ENCODE results near the gene PSMA6. TPM values are rescaled to one million over a fixed set of nuclear protein-coding genes. Genes with fewer than 3 reads are reported as not detected.

The PSMA6 gene
- total and polyA plus RNA-seq, 4 donors, result 87.5 to 151 (median 98.8) TPM

DNA sequence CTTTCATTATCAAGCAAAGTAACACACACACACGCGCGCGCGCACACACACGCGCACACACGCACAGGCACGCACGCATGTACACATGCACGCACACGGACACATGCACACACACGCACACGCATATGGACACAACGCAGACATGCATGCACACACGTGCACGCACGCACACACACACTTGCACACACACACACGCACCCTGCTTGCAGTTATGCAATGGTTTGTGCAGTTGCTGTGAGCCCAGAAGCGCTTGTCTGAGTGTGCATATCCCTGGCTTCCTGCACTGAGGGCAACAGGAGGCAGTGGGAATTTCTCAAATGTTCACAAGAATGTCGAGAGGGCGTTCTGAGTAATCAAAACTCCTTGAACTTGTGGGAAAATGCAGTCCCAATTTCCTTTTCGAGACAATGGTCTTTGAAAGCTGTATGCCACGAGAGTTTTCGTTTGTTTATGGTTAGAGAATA is 70.8 kb downstream of the PSMA6 start:
- WGBS, result 84% methylated on average over 25 of the region's 25 CpGs
- Histone ChIP-seq H3K4me3 (ENCODE audit: low read depth in 1 of 3, low read length in 3 of 3) (no peak overlapping the region), H3K27me3 (ENCODE audit: control insufficient read depth in 4 of 4, insufficient read depth in 4 of 4, low read length in 3 of 4) (no peaks in the 10 kb centered on the region), H3K9ac (ENCODE audit: low read depth in 1 of 2, low read length in 2 of 2) (no peak overlapping the region), H3K9me3 (ENCODE audit: control insufficient read depth in 4 of 4, low read length in 3 of 4) (no peaks in the 10 kb centered on the region), H3K27ac (ENCODE audit: low read depth in 1 of 2, low read length in 2 of 2) (peak overlapping the region; percentile 10 to 72), H3K36me3 (ENCODE audit: control insufficient read depth in 4 of 4, insufficient read depth in 3 of 4, low read depth in 1 of 4, low read length in 3 of 4) (no peaks in the 10 kb centered on the region), H3K4me1 (ENCODE audit: control insufficient read depth in 4 of 4, insufficient read depth in 4 of 4, low read length in 3 of 4) (peaks cover 3 to 10% (median 6%) of the 10 kb centered on the region in 4 donors)
- DNase-seq (ENCODE audit: low spot score), result no peak
- TF ChIP-seq JUND (IDR thresholded peaks at IDR 0.05) (no peak), TAF1 (conservative IDR thresholded peaks at IDR 0.05) (no peak), YY1 (IDR thresholded peaks at IDR 0.05) (no peak), FOXA2 (IDR thresholded peaks at IDR 0.05) (no peak), RAD21 (IDR thresholded peaks at IDR 0.05) (no peak), RXRA (IDR thresholded peaks at IDR 0.05) (peak in 1 of 2 donors; percentile 5), GABPA (IDR thresholded peaks at IDR 0.05 in 1 of 2, conservative IDR thresholded peaks at IDR 0.05 in 1 of 2) (no peak), FOXA1 (IDR thresholded peaks at IDR 0.05) (no peak), HNF4G (IDR thresholded peaks at IDR 0.05) (no peak), SP1 (IDR thresholded peaks at IDR 0.05) (peak; percentile 11), NR2F2 (IDR thresholded peaks at IDR 0.05) (peak; percentile 57), EGR1 (IDR thresholded peaks at IDR 0.05; ENCODE audit: low read depth in 2 of 2) (no peak)
- TF ChIP-seq, protein P1, sequence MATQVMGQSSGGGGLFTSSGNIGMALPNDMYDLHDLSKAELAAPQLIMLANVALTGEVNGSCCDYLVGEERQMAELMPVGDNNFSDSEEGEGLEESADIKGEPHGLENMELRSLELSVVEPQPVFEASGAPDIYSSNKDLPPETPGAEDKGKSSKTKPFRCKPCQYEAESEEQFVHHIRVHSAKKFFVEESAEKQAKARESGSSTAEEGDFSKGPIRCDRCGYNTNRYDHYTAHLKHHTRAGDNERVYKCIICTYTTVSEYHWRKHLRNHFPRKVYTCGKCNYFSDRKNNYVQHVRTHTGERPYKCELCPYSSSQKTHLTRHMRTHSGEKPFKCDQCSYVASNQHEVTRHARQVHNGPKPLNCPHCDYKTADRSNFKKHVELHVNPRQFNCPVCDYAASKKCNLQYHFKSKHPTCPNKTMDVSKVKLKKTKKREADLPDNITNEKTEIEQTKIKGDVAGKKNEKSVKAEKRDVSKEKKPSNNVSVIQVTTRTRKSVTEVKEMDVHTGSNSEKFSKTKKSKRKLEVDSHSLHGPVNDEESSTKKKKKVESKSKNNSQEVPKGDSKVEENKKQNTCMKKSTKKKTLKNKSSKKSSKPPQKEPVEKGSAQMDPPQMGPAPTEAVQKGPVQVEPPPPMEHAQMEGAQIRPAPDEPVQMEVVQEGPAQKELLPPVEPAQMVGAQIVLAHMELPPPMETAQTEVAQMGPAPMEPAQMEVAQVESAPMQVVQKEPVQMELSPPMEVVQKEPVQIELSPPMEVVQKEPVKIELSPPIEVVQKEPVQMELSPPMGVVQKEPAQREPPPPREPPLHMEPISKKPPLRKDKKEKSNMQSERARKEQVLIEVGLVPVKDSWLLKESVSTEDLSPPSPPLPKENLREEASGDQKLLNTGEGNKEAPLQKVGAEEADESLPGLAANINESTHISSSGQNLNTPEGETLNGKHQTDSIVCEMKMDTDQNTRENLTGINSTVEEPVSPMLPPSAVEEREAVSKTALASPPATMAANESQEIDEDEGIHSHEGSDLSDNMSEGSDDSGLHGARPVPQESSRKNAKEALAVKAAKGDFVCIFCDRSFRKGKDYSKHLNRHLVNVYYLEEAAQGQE (IDR thresholded peaks at IDR 0.05), result peak; percentile 29
- TF ChIP-seq, protein P2, sequence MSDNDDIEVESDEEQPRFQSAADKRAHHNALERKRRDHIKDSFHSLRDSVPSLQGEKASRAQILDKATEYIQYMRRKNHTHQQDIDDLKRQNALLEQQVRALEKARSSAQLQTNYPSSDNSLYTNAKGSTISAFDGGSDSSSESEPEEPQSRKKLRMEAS (IDR thresholded peaks at IDR 0.05), result no peak
- TF ChIP-seq, protein P3, sequence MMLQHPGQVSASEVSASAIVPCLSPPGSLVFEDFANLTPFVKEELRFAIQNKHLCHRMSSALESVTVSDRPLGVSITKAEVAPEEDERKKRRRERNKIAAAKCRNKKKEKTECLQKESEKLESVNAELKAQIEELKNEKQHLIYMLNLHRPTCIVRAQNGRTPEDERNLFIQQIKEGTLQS (IDR thresholded peaks at IDR 0.05), result no peak
- TF ChIP-seq, protein P4, sequence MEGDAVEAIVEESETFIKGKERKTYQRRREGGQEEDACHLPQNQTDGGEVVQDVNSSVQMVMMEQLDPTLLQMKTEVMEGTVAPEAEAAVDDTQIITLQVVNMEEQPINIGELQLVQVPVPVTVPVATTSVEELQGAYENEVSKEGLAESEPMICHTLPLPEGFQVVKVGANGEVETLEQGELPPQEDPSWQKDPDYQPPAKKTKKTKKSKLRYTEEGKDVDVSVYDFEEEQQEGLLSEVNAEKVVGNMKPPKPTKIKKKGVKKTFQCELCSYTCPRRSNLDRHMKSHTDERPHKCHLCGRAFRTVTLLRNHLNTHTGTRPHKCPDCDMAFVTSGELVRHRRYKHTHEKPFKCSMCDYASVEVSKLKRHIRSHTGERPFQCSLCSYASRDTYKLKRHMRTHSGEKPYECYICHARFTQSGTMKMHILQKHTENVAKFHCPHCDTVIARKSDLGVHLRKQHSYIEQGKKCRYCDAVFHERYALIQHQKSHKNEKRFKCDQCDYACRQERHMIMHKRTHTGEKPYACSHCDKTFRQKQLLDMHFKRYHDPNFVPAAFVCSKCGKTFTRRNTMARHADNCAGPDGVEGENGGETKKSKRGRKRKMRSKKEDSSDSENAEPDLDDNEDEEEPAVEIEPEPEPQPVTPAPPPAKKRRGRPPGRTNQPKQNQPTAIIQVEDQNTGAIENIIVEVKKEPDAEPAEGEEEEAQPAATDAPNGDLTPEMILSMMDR (IDR thresholded peaks at IDR 0.05; ENCODE audit: low read depth, low read length, missing input control), result no peak

DNA sequence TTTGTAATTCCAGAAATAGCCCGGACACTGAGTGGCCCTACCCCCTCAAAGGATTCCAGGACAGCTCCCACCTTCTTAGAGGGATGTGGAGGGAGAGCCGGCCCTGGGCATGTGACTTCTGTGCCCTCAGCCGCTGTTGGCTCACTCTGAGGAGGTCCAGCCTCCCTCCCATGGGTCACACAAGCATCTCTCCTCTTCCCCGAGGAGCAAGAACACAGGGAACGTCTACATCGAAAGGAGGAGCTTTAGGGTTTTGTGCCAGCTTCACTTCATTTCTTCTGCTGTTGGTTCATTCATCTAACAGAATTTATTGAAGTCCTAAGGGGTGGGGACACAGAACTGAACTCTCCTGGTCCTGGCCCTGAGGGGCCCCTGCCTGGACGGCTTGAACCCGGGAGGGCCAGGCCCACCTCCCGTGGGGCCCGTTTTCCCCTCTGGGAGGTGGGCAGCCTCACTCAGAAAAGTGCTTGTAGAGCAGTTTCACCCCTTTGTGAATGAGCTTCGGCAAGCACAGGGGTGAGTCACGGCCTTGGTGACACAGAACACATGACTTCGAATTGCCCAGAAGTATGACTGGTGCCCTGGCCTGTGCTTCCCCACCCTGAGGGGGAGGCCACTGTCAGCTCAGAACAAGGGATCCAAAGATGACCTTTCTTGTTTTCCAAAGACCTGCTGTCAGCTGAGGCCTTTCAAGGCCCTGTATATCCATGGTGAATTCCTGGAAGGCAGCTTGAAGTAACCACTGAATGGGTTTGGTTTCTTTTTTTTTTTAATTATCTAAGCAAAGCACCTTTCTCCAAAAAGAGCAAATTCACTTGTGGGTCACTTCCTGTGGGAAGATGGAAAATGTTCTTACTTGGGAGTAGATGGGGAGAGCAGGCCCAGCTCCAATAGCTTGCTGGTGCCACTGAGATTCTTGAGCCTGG is 73.2 kb downstream of the PSMA6 start:
- DNase-seq (ENCODE audit: low spot score), result no peak
- no peaks in the 10 kb centered on the region for H3K36me3 ChIP-seq (ENCODE audit: control insufficient read depth in 4 of 4, insufficient read depth in 3 of 4, low read depth in 1 of 4, low read length in 3 of 4)
- H3K27me3 ChIP-seq (ENCODE audit: control insufficient read depth in 4 of 4, insufficient read depth in 4 of 4, low read length in 3 of 4), result no peaks in the 10 kb centered on the region
- H3K4me1 ChIP-seq (ENCODE audit: control insufficient read depth in 4 of 4, insufficient read depth in 4 of 4, low read length in 3 of 4), result peaks cover 3 to 10% (median 6%) of the 10 kb centered on the region in 4 donors
- no peak overlapping the region for H3K4me3 ChIP-seq (ENCODE audit: low read depth in 1 of 3, low read length in 3 of 3)
- H3K9me3 ChIP-seq (ENCODE audit: control insufficient read depth in 4 of 4, low read length in 3 of 4), result no peaks in the 10 kb centered on the region
- H3K27ac ChIP-seq (ENCODE audit: low read depth in 1 of 2, low read length in 2 of 2), result peak overlapping the region; percentile 58 to 62
- WGBS, result 74% methylated on average over 13 of the region's 13 CpGs
- no peak overlapping the region for H3K9ac ChIP-seq (ENCODE audit: low read depth in 1 of 2, low read length in 2 of 2)
- no peak for TF ChIP-seq FOXA2 (IDR thresholded peaks at IDR 0.05)
- TF ChIP-seq EGR1 (IDR thresholded peaks at IDR 0.05; ENCODE audit: low read depth in 2 of 2), result no peak
- no peak for TF ChIP-seq FOXA1 (IDR thresholded peaks at IDR 0.05)
- TF ChIP-seq, protein P2 (IDR thresholded peaks at IDR 0.05), result no peak
- no peak for TF ChIP-seq TAF1 (conservative IDR thresholded peaks at IDR 0.05)
- no peak for TF ChIP-seq RXRA (IDR thresholded peaks at IDR 0.05)
- no peak for TF ChIP-seq GABPA (IDR thresholded peaks at IDR 0.05 in 1 of 2, conservative IDR thresholded peaks at IDR 0.05 in 1 of 2)
- TF ChIP-seq, protein P3 (IDR thresholded peaks at IDR 0.05), result no peak
- TF ChIP-seq HNF4A (conservative IDR thresholded peaks at IDR 0.05), result no peak
- TF ChIP-seq, protein P4 (IDR thresholded peaks at IDR 0.05; ENCODE audit: low read depth, low read length, missing input control), result no peak
- TF ChIP-seq YY1 (IDR thresholded peaks at IDR 0.05), result no peak
- TF ChIP-seq, protein P5, sequence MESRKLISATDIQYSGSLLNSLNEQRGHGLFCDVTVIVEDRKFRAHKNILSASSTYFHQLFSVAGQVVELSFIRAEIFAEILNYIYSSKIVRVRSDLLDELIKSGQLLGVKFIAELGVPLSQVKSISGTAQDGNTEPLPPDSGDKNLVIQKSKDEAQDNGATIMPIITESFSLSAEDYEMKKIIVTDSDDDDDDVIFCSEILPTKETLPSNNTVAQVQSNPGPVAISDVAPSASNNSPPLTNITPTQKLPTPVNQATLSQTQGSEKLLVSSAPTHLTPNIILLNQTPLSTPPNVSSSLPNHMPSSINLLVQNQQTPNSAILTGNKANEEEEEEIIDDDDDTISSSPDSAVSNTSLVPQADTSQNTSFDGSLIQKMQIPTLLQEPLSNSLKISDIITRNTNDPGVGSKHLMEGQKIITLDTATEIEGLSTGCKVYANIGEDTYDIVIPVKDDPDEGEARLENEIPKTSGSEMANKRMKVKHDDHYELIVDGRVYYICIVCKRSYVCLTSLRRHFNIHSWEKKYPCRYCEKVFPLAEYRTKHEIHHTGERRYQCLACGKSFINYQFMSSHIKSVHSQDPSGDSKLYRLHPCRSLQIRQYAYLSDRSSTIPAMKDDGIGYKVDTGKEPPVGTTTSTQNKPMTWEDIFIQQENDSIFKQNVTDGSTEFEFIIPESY (IDR thresholded peaks at IDR 0.05), result no peak
- TF ChIP-seq JUND (IDR thresholded peaks at IDR 0.05), result peak; percentile 39 to 58
- peak; percentile 52 for TF ChIP-seq NR2F2 (IDR thresholded peaks at IDR 0.05)
